ENCODE measurements around the gene PRADC1.
"Not testable (repeated sequence)": the region's sequence is repeated elsewhere in the genome, so short reads cannot be mapped to it uniquely, and the experiment has no call there.

The PRADC1 gene

DNA sequence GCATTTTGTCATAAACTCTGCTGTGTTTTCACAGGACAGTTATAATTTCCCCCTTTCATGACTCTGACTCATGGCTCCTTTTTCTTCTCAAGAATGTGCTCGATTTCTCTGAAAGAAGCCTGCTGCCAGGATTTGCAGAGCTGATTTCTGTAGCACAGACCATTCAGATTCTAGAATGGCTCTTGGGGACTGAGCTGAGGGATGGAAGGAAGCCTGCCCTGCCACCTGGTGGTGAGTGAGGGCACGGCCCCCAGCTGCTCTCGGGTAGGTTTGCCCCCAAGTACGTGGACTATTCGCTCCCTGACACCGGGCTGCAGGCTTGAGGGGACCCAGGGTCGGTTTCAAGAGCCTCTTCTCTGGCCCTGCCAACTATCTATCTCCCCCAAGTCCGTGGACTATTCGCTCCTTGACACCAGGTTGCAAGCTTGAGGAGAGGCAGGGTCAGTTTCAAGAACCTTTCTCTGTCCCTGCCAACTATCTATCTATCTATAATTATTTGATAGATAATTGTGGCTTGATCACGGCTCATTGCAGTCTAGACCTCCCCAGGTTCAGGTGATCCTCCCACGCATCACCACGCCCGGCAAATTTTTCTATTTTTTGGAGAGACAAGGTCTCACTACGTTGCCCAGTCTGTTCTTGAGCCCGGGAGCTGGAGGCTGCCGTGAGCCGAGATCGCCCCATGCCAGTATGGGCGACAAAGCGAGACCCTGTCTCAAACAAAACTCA is 20.4 kb downstream of the PRADC1 start:
- peak; percentile 69 for DNase-seq (ENCODE audit: low read depth)
- H3K4me3 ChIP-seq (ENCODE audit: low read depth, low read length): no peak overlapping the region

DNA sequence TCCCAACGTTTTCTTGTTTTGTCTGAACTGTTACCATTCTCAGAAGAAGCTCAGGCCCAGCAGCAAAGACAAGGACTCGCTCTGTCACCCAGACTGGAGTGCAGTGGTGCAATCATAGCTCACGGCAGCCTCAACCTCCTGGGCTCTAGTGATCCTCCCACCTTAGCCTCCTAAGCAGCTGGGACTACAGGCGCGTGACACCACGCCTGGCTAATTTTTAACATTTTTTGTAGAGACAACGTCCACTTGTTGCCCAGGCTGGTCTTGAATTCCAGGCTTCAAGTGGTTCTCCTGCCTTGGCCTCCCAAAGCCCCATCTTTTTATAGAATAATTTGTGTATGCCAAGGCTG is 21.0 kb downstream of the PRADC1 start:
- DNase-seq (ENCODE audit: low read depth): no peak

GRCh38 chr2:73210696-73211095 is 22.3 kb downstream of the PRADC1 start:
- no peak for DNase-seq (ENCODE audit: low read depth)
- no peak overlapping the region for H3K4me3 ChIP-seq (ENCODE audit: low read depth, low read length)

More for the DNA sequence above, 21.0 kb downstream of the PRADC1 start:
- H3K4me3 ChIP-seq (ENCODE audit: low read depth, low read length): no peak overlapping the region

GRCh38 chr2:73210019-73210418 is 23.0 kb downstream of the PRADC1 start:
- DNase-seq (ENCODE audit: low read depth): no peak
- H3K4me3 ChIP-seq (ENCODE audit: low read depth, low read length): no peak overlapping the region

DNA sequence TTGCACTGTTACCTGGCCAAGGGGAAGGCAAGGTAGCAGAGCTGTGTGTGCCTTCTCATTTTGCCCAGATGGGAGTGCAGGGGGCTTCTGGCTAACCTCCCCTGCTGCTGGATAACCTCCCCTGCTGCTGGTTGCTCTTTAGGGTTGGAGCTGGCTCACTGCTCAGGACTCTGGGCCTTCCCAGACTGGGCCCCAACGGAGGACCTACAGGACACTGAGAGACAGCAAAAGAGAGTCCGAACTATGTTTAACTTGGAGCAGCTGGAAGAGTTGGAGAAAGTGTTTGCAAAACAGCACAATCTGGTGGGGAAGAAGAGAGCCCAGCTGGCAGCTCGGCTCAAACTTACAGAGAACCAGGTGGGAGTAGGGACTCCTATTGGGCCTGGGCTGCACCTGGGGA is 24.8 kb downstream of the PRADC1 start:
- H3K4me3 ChIP-seq (ENCODE audit: low read depth, low read length): no peak overlapping the region
- no peak for DNase-seq (ENCODE audit: low read depth)

GRCh38 chr2:73205611-73206010 is 27.4 kb downstream of the PRADC1 start:
- no peak for DNase-seq (ENCODE audit: low read depth)
- no peak overlapping the region for H3K4me3 ChIP-seq (ENCODE audit: low read depth, low read length)

DNA sequence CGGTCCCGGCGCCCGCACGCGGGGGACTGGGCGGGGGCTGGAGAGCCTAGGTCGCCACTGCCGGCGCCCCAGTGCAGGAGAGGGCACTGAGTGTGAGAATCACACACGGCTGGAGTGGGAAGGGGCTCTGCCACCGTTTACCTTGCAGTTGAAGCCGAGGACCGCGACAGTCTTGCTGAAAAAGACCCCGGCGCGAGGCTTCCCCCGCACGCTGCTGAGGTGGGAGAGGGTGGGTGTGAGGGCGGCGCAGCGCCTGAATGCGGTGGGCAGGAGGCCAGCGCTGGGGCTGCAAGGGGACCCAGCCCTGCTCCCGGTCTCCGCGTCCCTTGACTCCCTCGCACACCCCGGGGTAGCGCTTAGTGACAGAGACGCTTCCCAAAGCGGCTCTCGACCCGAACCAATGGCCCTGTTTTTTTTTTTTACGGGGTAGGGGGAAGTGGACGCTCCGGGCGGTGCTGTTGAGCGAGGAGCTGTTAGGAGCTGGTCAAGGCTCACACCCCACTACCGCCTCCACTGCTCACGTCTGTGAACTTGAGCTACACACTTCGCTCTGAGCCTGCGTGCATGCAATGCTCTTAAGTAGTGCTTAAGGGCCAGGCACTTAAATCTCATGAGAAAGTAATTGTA is 29.9 kb downstream of the PRADC1 start:
- no peak overlapping the region for H3K4me3 ChIP-seq (ENCODE audit: low read depth, low read length)
- no peak for DNase-seq (ENCODE audit: low read depth)

- peak within 1 kb of the TSS; percentile 18 for H3K4me3 ChIP-seq (ENCODE audit: low read depth, low read length)
- no peak for DNase-seq (ENCODE audit: low read depth)
Measured at GRCh38 chr2:73202156-73203054, 30.6 kb downstream of the PRADC1 start, which contains the start of gene NOTO. TSS of gene NOTO (plus strand) at chr2:73202574. CDS start at chr2:73202667, 93 bp downstream.

GRCh38 chr2:73200281-73200680 is 32.8 kb downstream of the PRADC1 start:
- DNase-seq (ENCODE audit: low read depth); H3K4me3 ChIP-seq (ENCODE audit: low read depth, low read length): not testable (repeated sequence)

- H3K4me3 ChIP-seq (ENCODE audit: low read depth, low read length): no peak overlapping the region
- no peak for DNase-seq (ENCODE audit: low read depth)
Measured at GRCh38 chr2:73197579-73197978, 35.5 kb downstream of the PRADC1 start.

DNA sequence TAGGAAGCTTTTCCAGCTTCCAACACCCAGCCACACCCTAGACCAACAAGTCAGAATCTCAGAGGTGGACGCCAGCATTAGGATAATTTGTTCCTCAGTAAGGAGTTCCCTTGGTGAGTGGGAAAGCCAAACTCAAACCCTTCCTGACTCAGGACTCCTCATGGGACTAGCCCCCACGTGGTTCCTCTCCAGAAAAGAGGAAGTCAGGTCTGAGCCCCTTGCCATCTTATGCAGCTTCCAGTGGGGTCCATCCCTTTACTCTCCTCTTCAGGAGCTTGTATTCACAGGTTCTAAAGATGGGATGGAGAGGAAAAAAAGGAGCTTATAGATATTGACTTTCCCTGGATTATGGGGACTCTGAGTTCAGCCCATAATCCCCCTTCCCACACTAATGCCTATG is 45.5 kb downstream of the PRADC1 start:
- DNase-seq (ENCODE audit: low read depth): no peak
- no peak overlapping the region for H3K4me3 ChIP-seq (ENCODE audit: low read depth, low read length)

- DNase-seq (ENCODE audit: low read depth): no peak
- H3K4me3 ChIP-seq (ENCODE audit: low read depth, low read length): no peak overlapping the region
Measured at GRCh38 chr2:73185965-73186364, 47.1 kb downstream of the PRADC1 start.

Measured in skeletal muscle cell (primary cell).